ENCODE results near the gene TWSG1.

DNA sequence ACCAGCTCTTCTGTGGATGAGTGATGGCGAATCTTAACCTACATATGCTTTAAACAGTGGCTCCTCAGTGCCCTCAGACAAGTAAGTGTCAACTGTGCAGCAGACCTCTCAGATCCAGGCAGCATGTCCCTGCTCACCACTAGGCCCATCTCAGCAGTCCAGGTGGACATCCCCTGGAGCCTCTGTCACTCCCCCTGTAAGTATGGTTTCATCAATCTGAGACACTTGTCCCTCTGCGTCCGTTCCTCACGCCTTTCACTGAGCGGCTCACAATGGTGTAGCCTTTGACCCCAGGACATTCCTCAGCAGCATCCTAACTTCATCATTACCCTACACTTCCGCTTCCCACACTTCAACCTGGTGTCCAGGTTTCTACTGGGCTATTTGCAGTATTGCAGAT lies 71.4 kb downstream of the TWSG1 start:
- TF ChIP-seq TAF1 (IDR thresholded peaks at IDR 0.05; ENCODE audit: low read depth) (no peak), EP300 (conservative IDR thresholded peaks at IDR 0.05; ENCODE audit: poor library complexity, severe bottlenecking) (no peak), SMC3 (conservative IDR thresholded peaks at IDR 0.05; ENCODE audit: poor library complexity) (no peak), EZH2 (IDR thresholded peaks at IDR 0.05; ENCODE audit: borderline replicate concordance, insufficient read depth, low read length, poor library complexity, severe bottlenecking) (no peak)
- TF ChIP-seq, protein P1, sequence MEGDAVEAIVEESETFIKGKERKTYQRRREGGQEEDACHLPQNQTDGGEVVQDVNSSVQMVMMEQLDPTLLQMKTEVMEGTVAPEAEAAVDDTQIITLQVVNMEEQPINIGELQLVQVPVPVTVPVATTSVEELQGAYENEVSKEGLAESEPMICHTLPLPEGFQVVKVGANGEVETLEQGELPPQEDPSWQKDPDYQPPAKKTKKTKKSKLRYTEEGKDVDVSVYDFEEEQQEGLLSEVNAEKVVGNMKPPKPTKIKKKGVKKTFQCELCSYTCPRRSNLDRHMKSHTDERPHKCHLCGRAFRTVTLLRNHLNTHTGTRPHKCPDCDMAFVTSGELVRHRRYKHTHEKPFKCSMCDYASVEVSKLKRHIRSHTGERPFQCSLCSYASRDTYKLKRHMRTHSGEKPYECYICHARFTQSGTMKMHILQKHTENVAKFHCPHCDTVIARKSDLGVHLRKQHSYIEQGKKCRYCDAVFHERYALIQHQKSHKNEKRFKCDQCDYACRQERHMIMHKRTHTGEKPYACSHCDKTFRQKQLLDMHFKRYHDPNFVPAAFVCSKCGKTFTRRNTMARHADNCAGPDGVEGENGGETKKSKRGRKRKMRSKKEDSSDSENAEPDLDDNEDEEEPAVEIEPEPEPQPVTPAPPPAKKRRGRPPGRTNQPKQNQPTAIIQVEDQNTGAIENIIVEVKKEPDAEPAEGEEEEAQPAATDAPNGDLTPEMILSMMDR (IDR thresholded peaks at IDR 0.05; ENCODE audit: poor library complexity, severe bottlenecking): no peak

Measured in neural cell (in vitro differentiated cells).